Right lobe of liver (tissue), 6 donors: Measurements from ENCODE around the gene AATK. TPM values are rescaled to one million over a fixed set of nuclear protein-coding genes. Genes with fewer than 3 reads are reported as not detected.

Experiments used
- ATAC-seq, 4 donors: fragments of 200-7000 bp; cut with Tn5 transposase; one replicate each; pipeline ENCODE4 v1.9.1; 2020; ENCODE audit warnings: mild to moderate bottlenecking in 4 of 4, moderate library complexity in 4 of 4
- DNase-seq, 3 donors: peaks; one replicate each; pipeline ENCODE4 v3.0.0-alpha.2; 2020
- H3K27ac ChIP-seq, 3 donors: fragments of 200-600 bp; one replicate each; pipeline ENCODE4 v1.8.0; 2022
- H3K27me3 ChIP-seq, 2 donors: fragments of 200-600 bp; one replicate each; pipeline ENCODE4 v1.8.0; 2022
- H3K36me3 ChIP-seq, 4 donors: fragments of 200-600 bp; sonication (generic) in 1 of 4; one replicate each; pipeline versions ENCODE4 v1.5.1 to v1.8.0; 2017 to 2022; ENCODE audit warnings: control low read depth in 1 of 4
- H3K4me1 ChIP-seq, 4 donors: fragments of 200-600 bp; sonication (generic) in 1 of 4; one replicate each; pipeline versions ENCODE4 v1.5.1 to v1.8.0; 2017 to 2022; ENCODE audit warnings: control low read depth in 1 of 4
- H3K4me3 ChIP-seq, 3 donors: fragments of 200-600 bp; one replicate each; pipeline ENCODE4 v1.8.0; 2022
- H3K9me3 ChIP-seq, 4 donors: fragments of 200-600 bp; sonication (generic) in 1 of 4; one replicate each; pipeline versions ENCODE4 v1.5.1 to v1.8.0; 2017 to 2022; ENCODE audit warnings: control low read depth in 1 of 4
- POLR2A ChIP-seq: fragments of 450-650 bp; IDR thresholded peaks from one replicate; pipeline ENCODE4 v1.6.1; 2017; ENCODE audit warnings: antibody characterized with exemption, mild to moderate bottlenecking
- WGBS: methylation state at CpG from one replicate; pipeline ENCODE4 v1.1.6; 2018; ENCODE audit warnings: low coverage, low lambda C conversion rate; ENCODE audit not compliant: insufficient coverage; ENCODE audit errors: missing lambda C conversion rate; 5-methylcytosine and 5-hydroxymethylcytosine counted together
- intact Hi-C, 2 donors: fragments of 100-400 bp; cut with DNase I; formaldehyde crosslinking; loops; one replicate each; pipeline versions ENCODE4 v1.11.2 to v1.14.1; 2022
- total RNA-seq, 6 experiments: library from RNA; depleted of rRNA in 2 of 6; stranded (reverse); fragments of >200 nt in 2 of 6; fragmentation: NEBNext Ultra II Directional in 3 of 6; extraction: Animal tissue kit (Norgen Biotek cat#: 25700) in 3 of 6; gene quantifications; one replicate each; pipeline versions ENCODE4 v1.1.0 to v1.2.4, GENCODE V29; 2016 to 2023
- TF ChIP-seq, protein P1 (sequence below), 4 donors: fragments of 200-600 bp in 3 of 4; fragments of 450-650 bp in 1 of 4; IDR thresholded peaks; one replicate each; pipeline versions ENCODE4 v1.5.1 to v1.8.0; 2016 to 2022; ENCODE audit warnings: antibody characterized with exemption in 4 of 4, mild to moderate bottlenecking in 2 of 4
- donor health status: DM: no; HTN: yes; CAD: no.
- donor health status: DM: no; HTN: no; CAD: no.
- donor health status: DM: no; HTN: no; CAD: no.
- donor health status: DM: no; HTN: yes; CAD: no.
- donor health status: DM: no; HTN: yes; CAD: no.

Gene AATK
- total RNA-seq, 6 experiments from 2014 or later: 0.31 to 1.2 (median 0.86) TPM

DNA sequence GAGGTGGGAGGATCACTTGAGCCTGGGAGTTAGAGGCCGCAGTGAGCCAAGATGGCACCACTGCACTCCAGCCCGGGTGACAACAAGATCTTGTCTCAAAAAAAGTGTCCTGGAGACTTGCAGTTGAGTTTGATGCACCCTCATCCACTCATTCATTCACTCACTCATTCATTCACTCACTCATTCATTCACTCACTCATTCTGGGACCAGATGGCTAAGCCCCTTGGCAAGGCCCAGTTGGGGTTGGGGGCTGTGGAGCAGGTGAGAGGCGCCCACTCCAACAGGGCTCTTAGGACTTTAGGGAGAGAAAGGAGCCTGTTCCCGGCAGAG is 1.1 kb upstream of the AATK start:
- Histone ChIP-seq H3K36me3 (no peaks in the 10 kb centered on the region), H3K4me3 (no peak overlapping the region), H3K9me3 (no peaks in the 10 kb centered on the region), H3K27me3 (peaks cover 0 to 8% of the 10 kb centered on the region in 2 donors), H3K4me1 (peaks cover 0 to 11% (median 0%) of the 10 kb centered on the region in 4 donors), H3K27ac (no peak overlapping the region)
- WGBS: 100% methylated on average over 3 of the region's 4 CpGs
- ATAC-seq: no peak
- intact Hi-C loops: no loop called here
- DNase-seq: no peak
- TF ChIP-seq, protein P1, sequence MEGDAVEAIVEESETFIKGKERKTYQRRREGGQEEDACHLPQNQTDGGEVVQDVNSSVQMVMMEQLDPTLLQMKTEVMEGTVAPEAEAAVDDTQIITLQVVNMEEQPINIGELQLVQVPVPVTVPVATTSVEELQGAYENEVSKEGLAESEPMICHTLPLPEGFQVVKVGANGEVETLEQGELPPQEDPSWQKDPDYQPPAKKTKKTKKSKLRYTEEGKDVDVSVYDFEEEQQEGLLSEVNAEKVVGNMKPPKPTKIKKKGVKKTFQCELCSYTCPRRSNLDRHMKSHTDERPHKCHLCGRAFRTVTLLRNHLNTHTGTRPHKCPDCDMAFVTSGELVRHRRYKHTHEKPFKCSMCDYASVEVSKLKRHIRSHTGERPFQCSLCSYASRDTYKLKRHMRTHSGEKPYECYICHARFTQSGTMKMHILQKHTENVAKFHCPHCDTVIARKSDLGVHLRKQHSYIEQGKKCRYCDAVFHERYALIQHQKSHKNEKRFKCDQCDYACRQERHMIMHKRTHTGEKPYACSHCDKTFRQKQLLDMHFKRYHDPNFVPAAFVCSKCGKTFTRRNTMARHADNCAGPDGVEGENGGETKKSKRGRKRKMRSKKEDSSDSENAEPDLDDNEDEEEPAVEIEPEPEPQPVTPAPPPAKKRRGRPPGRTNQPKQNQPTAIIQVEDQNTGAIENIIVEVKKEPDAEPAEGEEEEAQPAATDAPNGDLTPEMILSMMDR (IDR thresholded peaks at IDR 0.05): no peak

DNA sequence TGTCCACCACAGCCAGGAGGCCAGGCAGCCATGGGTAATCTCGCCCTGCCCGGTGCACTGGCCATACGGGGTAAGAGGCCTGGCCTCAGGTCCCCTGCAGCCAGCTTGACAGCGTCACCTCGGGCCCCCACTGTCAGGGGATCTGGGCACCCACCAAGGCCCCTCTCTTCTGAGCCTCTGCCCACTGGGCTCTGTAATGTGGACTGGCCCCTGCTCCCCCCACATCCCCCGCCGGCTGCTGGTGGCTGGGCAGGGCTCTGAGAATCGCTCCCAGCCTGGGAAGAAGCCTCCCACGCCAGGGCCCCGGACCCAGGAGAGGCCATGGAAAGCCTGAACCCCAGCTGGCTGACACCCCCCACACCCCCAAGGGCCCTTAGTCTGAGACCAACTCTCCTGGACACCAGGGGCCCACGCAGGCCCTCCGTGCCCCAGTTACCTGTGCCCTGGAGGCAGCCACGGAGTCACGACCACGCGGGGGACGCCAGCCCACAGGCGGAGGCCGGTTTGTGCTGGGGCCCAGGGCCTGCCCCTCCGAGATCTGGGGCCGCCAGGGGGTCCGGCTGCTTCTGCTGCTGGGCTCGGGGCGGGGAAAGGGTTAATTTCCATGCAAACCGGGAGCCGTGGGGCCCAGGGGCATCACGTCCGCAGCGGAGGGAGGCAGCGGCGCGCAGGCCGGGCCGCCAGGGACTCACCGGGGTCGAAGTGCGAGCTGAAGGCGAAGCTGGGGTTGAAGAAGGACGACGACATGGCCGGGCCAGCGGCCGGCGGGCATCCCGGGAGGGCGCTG is 582 bp downstream of the AATK start, which contains the start of gene PVALEF:
PVALEF (plus strand) TSS at position 262 of the 787 bp plus-strand sequence. CDS start 15,720 bp downstream, outside the sequence.
- H3K4me1 ChIP-seq: peaks cover 0 to 11% (median 0%) of the 10 kb centered on the region in 4 donors
- ATAC-seq (peak; percentile 7 to 56 (median 45)), DNase-seq (no peak)
- H3K36me3 ChIP-seq: no peaks in the 10 kb centered on the region
- intact Hi-C loops: no loop called here
- no peak within 1 kb of the TSS for H3K27ac ChIP-seq
- peaks cover 0 to 8% of the 10 kb centered on the region in 2 donors for H3K27me3 ChIP-seq
- H3K4me3 ChIP-seq: peak within 1 kb of the TSS in 2 of 3 donors; percentile 12 to 22
- WGBS: 45% methylated on average over 4 of the region's 46 CpGs
- no peaks in the 10 kb centered on the region for H3K9me3 ChIP-seq
- TF ChIP-seq POLR2A: no peak
- TF ChIP-seq, protein P1 (IDR thresholded peaks at IDR 0.05): no peak

DNA sequence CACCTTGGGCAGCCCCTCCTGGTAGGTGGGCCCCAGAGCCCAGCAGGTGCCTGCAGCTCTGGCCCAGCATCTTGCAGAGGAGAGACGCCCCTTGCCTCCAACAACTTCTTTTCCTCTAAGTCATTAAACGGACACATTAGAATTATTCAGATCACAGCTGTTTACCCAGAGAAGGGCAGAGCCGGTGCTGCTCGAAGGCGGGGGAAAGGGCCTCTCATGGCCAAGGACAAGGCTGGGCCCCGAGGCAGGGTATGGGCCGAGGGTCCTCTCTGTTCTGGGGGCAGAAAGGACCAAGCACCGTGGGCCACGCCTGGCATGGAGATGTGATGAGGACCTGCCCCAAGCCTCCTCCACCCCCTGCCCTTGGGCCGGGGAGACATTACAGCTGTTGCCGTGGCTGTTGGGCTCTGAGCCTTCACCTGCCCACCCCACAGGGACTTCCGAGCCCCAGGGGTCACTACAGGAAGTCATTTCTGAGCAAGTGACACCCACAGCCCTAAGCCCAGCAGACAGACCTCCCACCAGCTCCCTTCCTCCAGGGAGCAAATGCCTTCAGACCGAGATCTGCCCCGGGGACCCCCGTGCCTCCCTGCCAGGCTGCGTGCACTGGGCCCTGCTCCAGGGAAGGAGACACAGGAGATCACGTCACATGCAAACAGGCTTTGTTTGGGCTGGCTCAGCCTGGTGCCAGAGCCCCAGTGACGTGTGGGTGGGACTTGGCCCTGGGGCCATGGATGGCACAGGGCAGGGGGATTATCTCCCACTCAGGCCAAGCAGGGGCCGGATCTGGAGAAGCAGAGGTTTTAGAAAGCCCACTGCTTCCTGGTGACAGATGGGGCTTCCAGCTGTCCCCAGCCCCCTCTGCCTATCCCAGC is 1.4 kb downstream of the AATK start:
- Histone ChIP-seq H3K9me3 (no peaks in the 10 kb centered on the region), H3K4me1 (peaks cover 0 to 11% (median 0%) of the 10 kb centered on the region in 4 donors), H3K27ac (no peak overlapping the region), H3K27me3 (peaks cover 0 to 8% of the 10 kb centered on the region in 2 donors), H3K4me3 (no peak overlapping the region), H3K36me3 (no peaks in the 10 kb centered on the region)
- ATAC-seq: peak in 3 of 4 donors; percentile 41 to 63 (median 52)
- TF ChIP-seq POLR2A: no peak
- TF ChIP-seq, protein P1 (IDR thresholded peaks at IDR 0.05): no peak
- 42% methylated on average over 9 of the region's 19 CpGs for WGBS
- intact Hi-C loops: no loop called here
- no peak for DNase-seq

DNA sequence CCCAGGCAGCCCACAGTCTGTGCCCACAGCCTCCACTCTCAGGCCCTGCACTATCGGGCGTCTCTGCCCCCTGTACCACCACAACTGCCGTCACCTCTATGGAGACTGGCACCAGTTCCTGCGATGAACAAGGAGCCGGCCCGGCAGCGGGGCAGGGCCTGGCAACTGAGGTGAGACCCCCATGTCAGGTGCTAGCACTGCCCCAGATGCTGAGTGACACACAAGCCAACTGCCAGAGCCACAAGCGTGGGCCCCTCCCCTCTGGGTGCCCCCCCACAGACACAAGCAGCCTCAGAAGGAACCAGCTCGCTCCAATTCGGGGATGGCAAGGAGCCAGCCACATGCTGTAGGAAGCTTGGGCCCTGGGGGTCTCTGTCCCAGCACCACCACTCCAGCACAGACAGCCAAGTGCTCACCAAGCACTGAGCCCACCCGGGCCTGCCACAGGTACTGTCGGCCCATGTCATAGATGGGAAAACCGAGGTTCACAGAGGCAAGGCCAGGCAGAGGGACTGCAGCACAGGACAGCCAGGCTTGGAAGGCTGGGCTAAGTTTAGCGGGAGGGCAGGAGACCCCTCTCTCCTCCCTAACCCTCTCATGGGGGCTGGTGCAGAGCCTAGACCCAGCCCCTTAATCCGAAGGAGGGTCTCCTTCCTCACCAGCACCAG is 2.2 kb downstream of the AATK start:
- H3K4me3 ChIP-seq: no peak overlapping the region
- no CpG with 5 or more reads among the region's 15 CpGs for WGBS

More for the DNA sequence above, 2.2 kb downstream of the AATK start:
- ATAC-seq: no peak
- Histone ChIP-seq H3K27me3 (peaks cover 0 to 8% of the 10 kb centered on the region in 2 donors), H3K27ac (no peak overlapping the region), H3K9me3 (no peaks in the 10 kb centered on the region), H3K4me1 (peaks cover 0 to 11% (median 0%) of the 10 kb centered on the region in 4 donors), H3K36me3 (no peaks in the 10 kb centered on the region)
- no peak for TF ChIP-seq POLR2A
- TF ChIP-seq, protein P1 (IDR thresholded peaks at IDR 0.05): no peak
- intact Hi-C loops: no loop called here
- DNase-seq: no peak
